Vagina (tissue), 2 donors: ENCODE measurements around the gene STAMBP. TPM values are rescaled to one million over a fixed set of nuclear protein-coding genes. Genes with fewer than 3 reads are reported as not detected.
A peak's percentile ranks its signal among the peaks of the same experiment; 100 is the strongest.

Experiments used
- DNase-seq, 2 donors: peaks; one replicate each; pipeline ENCODE4 v3.0.0-alpha.2; 2017; ENCODE audit errors: extremely low spot score in 2 of 2
- H3K27ac ChIP-seq: fragments of 200-600 bp; sonication (generic); one replicate; pipeline ENCODE4 v1.5.1; 2019
- H3K27me3 ChIP-seq: fragments of 200-600 bp; sonication (generic); one replicate; pipeline ENCODE4 v1.5.1; 2019
- H3K36me3 ChIP-seq, 2 donors: fragments of 200-600 bp; sonication (generic); one replicate each; pipeline ENCODE4 v1.5.1; 2017 to 2019
- H3K4me1 ChIP-seq: fragments of 200-600 bp; sonication (generic); one replicate; pipeline ENCODE4 v1.5.1; 2019
- H3K4me3 ChIP-seq, 2 donors: fragments of 200-600 bp; sonication (generic); 1 replicate in 1 of 2; 2 replicates in 1 of 2; pipeline ENCODE4 v1.5.1; 2016 to 2019
- H3K9me3 ChIP-seq: fragments of 200-600 bp; sonication (generic); one replicate; pipeline ENCODE4 v1.5.1; 2019
- CTCF ChIP-seq, 3 experiments: fragments of 450-650 bp in 2 of 3; fragments of 200-600 bp in 1 of 3; sonication (generic) in 1 of 3; IDR thresholded peaks; one replicate each; pipeline ENCODE4 v1.5.1; 2017 to 2019; ENCODE audit warnings: antibody characterized with exemption in 3 of 3, mild to moderate bottlenecking in 2 of 3, moderate library complexity in 2 of 3
- POLR2A ChIP-seq, 2 donors: fragments of 450-650 bp; IDR thresholded peaks; one replicate each; pipeline ENCODE4 v1.6.1; 2017; ENCODE audit warnings: antibody characterized with exemption in 2 of 2, mild to moderate bottlenecking in 2 of 2, moderate library complexity in 2 of 2
- POLR2AphosphoS5 ChIP-seq, 2 donors: sonication (generic); formaldehyde crosslinking; IDR thresholded peaks; one replicate each; pipeline ENCODE4 v1.9.0; 2017; ENCODE audit warnings: antibody characterized with exemption in 2 of 2, mild to moderate bottlenecking in 2 of 2, low read depth in 1 of 2; ENCODE audit not compliant: insufficient read depth in 1 of 2
- intact Hi-C: fragments of 100-400 bp; cut with DNase I; formaldehyde crosslinking; loops from one replicate; pipeline ENCODE4 v1.15.1; 2023
- total RNA-seq: library from RNA; depleted of rRNA; stranded (reverse); fragments of >200 nt; gene quantifications from one replicate; pipeline ENCODE4 v1.2.3, GENCODE V29; 2016

The STAMBP gene
- total RNA-seq, 1 donor from 2014 or later = 30.4 TPM

DNA sequence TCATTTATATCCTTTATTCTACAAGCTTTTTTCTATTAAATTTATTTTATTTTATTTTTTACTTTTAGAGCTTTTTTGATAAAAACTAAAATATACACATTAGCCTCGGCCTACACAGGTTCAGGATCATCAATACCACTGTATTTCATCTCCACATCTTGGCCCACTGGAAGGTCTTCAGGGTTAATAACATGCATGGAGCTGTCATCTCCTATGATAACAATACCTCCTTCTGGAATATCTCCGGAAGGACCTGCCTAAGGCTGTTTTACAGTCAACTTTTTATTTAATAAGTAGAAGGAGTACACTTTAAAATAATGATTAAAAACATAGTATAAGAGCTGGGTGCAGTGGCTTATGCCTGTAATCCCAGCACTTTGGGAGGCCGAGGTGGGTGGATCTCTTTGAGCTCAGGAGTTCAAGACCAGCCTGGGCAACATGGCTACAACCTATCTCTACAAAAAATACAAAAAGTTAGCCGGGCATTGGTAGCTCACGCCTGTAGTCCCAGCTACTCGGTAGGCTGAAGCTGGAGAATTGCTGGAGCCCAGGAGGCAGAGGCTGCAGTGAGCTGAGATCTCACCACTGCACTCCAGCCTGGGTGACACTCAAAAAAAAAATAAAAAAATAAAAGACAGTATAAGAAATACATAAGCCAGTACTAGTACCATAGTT, 82.2 kb downstream of the STAMBP start:
- Histone ChIP-seq H3K36me3 (no peaks in the 10 kb centered on the region), H3K9me3 (no peaks in the 10 kb centered on the region), H3K4me1 (no peaks in the 10 kb centered on the region), H3K27ac (no peak overlapping the region), H3K27me3 (no peaks in the 10 kb centered on the region), H3K4me3 (no peak overlapping the region)
- intact Hi-C loops = no loop called here
- DNase-seq = peak in 1 of 2 donors; percentile 19
- TF ChIP-seq CTCF (IDR thresholded peaks at IDR 0.05) (no peak), POLR2AphosphoS5 (IDR thresholded peaks at IDR 0.05; ENCODE audit: insufficient read depth in 1 of 2, low read depth in 1 of 2) (no peak), POLR2A (IDR thresholded peaks at IDR 0.05) (no peak)

DNA sequence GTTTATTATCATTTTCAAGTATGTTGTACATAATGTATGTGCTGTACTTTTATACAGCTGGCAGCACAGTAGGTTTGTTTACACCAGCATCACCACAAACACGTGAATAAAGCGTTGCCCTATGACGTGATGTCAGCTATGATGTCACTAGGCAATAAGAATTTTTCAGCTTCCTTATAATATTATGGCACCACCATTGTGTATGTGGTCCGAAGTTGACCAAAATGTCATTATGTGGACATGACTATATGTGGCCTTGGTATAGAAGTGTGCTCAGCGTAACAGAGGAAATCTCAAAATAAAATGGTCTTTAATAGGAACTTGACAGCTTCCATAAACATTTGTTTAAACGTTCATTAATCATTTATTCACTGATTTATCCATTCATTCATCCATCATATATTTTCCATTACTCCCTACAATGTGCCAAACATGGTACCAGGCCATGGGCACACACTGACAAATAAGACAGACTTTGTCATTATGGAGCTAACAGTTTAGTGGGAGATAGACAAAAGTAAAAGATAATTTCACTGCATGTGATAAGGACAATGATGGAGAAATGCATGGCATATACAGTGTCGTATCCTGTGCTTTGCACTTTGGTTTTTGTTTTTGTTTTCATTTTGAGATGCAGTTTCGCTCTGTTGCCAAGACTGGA, 82.9 kb downstream of the STAMBP start:
- intact Hi-C loops = no loop called here
- H3K9me3 ChIP-seq = no peaks in the 10 kb centered on the region
- no peak for DNase-seq
- no peaks in the 10 kb centered on the region for H3K27me3 ChIP-seq
- no peak overlapping the region for H3K4me3 ChIP-seq
- no peaks in the 10 kb centered on the region for H3K4me1 ChIP-seq
- no peak overlapping the region for H3K27ac ChIP-seq
- H3K36me3 ChIP-seq = no peaks in the 10 kb centered on the region
- TF ChIP-seq POLR2A (IDR thresholded peaks at IDR 0.05) (no peak), CTCF (IDR thresholded peaks at IDR 0.05) (no peak), POLR2AphosphoS5 (IDR thresholded peaks at IDR 0.05; ENCODE audit: insufficient read depth in 1 of 2, low read depth in 1 of 2) (no peak)

DNA sequence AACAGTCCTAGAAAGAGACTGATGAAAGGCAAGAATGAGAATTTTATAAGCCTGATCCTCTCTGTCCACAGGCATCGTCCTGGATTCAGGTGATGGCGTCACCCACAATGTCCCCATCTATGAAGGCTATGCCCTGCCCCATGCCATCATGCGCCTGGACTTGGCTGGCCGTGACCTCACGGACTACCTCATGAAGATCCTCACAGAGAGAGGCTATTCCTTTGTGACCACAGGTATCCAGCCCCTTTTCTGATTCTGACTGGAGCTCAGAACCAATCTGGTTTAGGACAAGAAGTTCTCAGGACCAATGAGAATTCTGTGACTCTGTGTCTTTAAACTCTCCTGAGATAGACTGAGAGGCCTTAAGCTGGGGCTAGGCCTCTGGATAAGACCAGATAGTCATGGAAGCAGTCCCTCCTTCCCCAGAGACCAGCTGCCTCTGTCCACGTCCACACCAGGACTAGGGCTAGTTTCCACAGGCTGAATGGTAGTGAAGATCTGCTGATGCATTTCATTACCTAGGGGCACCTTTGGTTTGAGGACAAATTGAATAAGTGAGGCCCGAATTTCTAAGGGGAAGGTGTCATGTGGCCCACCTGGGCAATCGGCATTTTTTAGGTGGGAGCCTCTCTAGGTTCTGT, 84.8 kb downstream of the STAMBP start:
- intact Hi-C loops = no loop called here
- Histone ChIP-seq H3K4me1 (no peaks in the 10 kb centered on the region), H3K36me3 (no peaks in the 10 kb centered on the region), H3K27ac (no peak overlapping the region), H3K9me3 (no peaks in the 10 kb centered on the region), H3K27me3 (no peaks in the 10 kb centered on the region), H3K4me3 (no peak overlapping the region)
- DNase-seq = no peak
- peak in 1 of 2 donors; percentile 23 for TF ChIP-seq POLR2AphosphoS5 (IDR thresholded peaks at IDR 0.05; ENCODE audit: insufficient read depth in 1 of 2, low read depth in 1 of 2)
- no peak for TF ChIP-seq CTCF (IDR thresholded peaks at IDR 0.05)
- TF ChIP-seq POLR2A (IDR thresholded peaks at IDR 0.05) = no peak

- Histone ChIP-seq H3K9me3 (no peaks in the 10 kb centered on the region), H3K4me3 (no peak overlapping the region), H3K36me3 (no peaks in the 10 kb centered on the region), H3K27ac (no peak overlapping the region), H3K27me3 (no peaks in the 10 kb centered on the region), H3K4me1 (no peaks in the 10 kb centered on the region)
- DNase-seq = no peak
- intact Hi-C loops = no loop called here
- TF ChIP-seq POLR2AphosphoS5 (IDR thresholded peaks at IDR 0.05; ENCODE audit: insufficient read depth in 1 of 2, low read depth in 1 of 2) = no peak
- no peak for TF ChIP-seq CTCF (IDR thresholded peaks at IDR 0.05)
- TF ChIP-seq POLR2A (IDR thresholded peaks at IDR 0.05) = no peak
Observed at GRCh38 chr2:73914667-73915066, 85.9 kb downstream of the STAMBP start.
